ENCODE data around the gene CDKN1A. TPM values are rescaled to one million over a fixed set of nuclear protein-coding genes. Genes with fewer than 3 reads are reported as not detected.

The CDKN1A gene
- total RNA-seq, result 100 to 1,000 TPM; 264 to 383 TPM
- long read RNA-seq, transcript CDKN1A-201 (3 exons, 2,180 nt), result major isoform, 334 of 454 reads
- long read RNA-seq, transcript CDKN1A-203 (3 exons, 2,267 nt), result minor isoform, 17 of 454 reads
- long read RNA-seq, partial matches to known transcripts, result 48 of 454 reads
- long read RNA-seq, other reads (novel, unspliced or antisense), result 51 of 454 reads

DNA sequence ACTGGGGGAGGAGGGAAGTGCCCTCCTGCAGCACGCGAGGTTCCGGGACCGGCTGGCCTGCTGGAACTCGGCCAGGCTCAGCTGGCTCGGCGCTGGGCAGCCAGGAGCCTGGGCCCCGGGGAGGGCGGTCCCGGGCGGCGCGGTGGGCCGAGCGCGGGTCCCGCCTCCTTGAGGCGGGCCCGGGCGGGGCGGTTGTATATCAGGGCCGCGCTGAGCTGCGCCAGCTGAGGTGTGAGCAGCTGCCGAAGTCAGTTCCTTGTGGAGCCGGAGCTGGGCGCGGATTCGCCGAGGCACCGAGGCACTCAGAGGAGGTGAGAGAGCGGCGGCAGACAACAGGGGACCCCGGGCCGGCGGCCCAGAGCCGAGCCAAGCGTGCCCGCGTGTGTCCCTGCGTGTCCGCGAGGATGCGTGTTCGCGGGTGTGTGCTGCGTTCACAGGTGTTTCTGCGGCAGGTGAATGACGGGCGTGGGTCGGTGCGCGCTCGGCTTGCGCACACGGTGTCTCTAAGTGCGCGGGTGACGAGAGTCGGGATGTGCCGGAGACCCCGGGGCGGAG is at the start of gene CDKN1A:
TSS of gene CDKN1A (plus strand) at position 227 of the 555 bp plus-strand sequence. CDS start 5,388 bp downstream, outside the sequence.
- DNase-seq, result peak; percentile 92 to 96
- intact Hi-C loops (cut with DNase I, micrococcal nuclease), result no loop called here

DNA sequence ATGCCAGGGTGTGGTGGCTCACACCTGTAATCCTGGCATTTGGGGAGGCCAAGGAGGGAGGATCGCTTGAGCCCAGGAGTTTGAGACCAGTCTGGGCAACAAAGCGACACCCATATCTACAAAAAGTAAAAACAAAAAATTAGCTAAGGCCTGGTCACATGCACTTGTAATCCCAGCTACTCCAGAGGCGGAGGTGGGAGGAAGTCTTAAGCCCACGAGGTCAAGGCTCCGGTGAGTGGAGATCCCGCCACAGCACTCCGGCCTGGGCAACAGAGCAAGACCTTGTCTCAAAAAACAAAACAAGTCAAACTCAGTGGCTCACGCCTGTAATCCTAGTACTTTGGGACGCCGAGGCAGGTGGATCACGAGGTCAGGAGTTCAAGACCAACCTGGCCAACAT is 48.7 kb upstream of the CDKN1A start:
- no peak for ATAC-seq
- no peak for DNase-seq
- intact Hi-C loops (cut with DNase I, micrococcal nuclease), result loop anchor here in 1 of 2 donors (10.0 kb wide), 1 partner anchor 125 kb away; no protein-coding TSS in a partner anchor

More for the DNA sequence above, at the start of gene CDKN1A:
- peak; percentile 71 for ATAC-seq

- intact Hi-C loops (cut with DNase I, micrococcal nuclease), result no loop called here
- DNase-seq, result no peak
- ATAC-seq, result no peak
Observed at GRCh38 chr6:36631326-36632011, 47.0 kb upstream of the CDKN1A start.

GRCh38 chr6:36633370-36633769 is 45.1 kb upstream of the CDKN1A start:
- ATAC-seq (peak; percentile 14), DNase-seq (no peak)
- intact Hi-C loops (cut with DNase I, micrococcal nuclease), result no loop called here

DNA sequence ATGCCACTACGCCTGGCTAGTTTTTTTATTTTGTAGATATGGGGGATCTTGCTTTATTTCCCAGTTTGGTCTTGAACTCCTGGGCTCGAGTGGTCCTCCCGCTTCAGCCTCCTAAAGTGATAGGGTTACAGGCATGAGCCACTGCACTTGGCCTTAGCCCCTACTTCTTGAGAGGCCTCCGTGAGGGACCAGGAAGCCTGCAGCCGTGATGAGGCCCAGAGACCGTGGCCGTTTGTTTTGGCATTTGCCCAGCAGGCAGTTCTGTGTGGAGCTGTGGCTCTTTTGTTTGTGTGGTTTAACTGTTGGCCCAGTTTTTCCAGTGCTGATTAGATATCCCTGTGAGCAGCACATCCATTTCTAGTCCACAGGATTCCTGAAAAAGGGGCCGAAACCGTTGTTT is 44.6 kb upstream of the CDKN1A start:
- intact Hi-C loops (cut with DNase I, micrococcal nuclease), result no loop called here
- ATAC-seq (peak; percentile 89), DNase-seq (peak; percentile 74 to 77)

GRCh38 chr6:36634317-36635108 is 44.0 kb upstream of the CDKN1A start:
- DNase-seq (no peak), ATAC-seq (no peak)
- intact Hi-C loops (cut with DNase I, micrococcal nuclease), result no loop called here

- intact Hi-C loops (cut with DNase I, micrococcal nuclease), result no loop called here
- no peak for ATAC-seq
- no peak for DNase-seq
Observed at GRCh38 chr6:36636283-36636682, 42.2 kb upstream of the CDKN1A start.

- ATAC-seq (no peak), DNase-seq (no peak)
- intact Hi-C loops (cut with DNase I, micrococcal nuclease), result no loop called here
Observed at GRCh38 chr6:36636687-36637418, 41.7 kb upstream of the CDKN1A start.

DNA sequence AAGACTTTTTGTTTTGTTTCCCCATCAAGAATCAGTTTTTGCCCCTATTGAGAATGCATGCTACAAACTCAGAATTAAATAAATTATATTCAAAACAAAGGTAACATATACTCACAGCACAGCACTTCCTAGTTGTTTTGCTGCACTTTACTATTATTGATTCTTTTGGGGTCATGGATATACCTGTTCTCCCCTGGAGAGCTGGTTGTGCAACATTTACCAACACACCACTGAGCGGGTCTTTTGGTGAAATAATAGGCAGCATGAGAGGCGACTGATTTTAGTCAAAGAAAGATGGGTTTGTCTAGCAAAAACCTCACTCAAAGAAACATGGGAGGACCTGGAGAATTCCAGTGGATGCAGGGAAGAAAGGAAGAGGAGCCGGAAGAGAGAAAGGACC is 39.9 kb upstream of the CDKN1A start:
- intact Hi-C loops (cut with DNase I, micrococcal nuclease), result no loop called here

GRCh38 chr6:36639171-36639808 is 39.2 kb upstream of the CDKN1A start:
- ATAC-seq, result no peak
- no peak for DNase-seq
- intact Hi-C loops (cut with DNase I, micrococcal nuclease), result no loop called here

More for the DNA sequence above, 39.9 kb upstream of the CDKN1A start:
- no peak for ATAC-seq
- no peak for DNase-seq

DNA sequence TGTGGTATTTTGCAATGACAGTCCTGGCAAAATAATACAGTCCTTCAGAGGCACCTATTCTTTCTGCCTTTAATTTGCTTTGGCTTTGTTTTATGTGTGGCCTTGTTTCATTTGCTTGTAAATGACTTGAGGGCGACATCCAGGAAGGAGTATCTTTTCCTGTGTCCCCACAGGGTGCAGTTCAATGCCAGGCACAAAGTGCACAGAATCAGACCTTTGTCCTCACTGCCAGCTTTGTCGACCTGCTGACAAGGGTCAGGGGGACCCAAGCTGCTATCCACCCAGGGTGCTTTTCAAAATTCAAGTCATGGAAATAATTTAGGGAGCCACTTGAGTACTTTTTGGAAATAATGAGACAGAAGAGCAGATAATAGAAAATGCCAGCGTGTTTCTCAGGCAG is 37.0 kb upstream of the CDKN1A start:
- intact Hi-C loops (cut with DNase I, micrococcal nuclease), result no loop called here
- DNase-seq (peak in 1 of 2 donors; percentile 71), ATAC-seq (peak; percentile 68)

DNA sequence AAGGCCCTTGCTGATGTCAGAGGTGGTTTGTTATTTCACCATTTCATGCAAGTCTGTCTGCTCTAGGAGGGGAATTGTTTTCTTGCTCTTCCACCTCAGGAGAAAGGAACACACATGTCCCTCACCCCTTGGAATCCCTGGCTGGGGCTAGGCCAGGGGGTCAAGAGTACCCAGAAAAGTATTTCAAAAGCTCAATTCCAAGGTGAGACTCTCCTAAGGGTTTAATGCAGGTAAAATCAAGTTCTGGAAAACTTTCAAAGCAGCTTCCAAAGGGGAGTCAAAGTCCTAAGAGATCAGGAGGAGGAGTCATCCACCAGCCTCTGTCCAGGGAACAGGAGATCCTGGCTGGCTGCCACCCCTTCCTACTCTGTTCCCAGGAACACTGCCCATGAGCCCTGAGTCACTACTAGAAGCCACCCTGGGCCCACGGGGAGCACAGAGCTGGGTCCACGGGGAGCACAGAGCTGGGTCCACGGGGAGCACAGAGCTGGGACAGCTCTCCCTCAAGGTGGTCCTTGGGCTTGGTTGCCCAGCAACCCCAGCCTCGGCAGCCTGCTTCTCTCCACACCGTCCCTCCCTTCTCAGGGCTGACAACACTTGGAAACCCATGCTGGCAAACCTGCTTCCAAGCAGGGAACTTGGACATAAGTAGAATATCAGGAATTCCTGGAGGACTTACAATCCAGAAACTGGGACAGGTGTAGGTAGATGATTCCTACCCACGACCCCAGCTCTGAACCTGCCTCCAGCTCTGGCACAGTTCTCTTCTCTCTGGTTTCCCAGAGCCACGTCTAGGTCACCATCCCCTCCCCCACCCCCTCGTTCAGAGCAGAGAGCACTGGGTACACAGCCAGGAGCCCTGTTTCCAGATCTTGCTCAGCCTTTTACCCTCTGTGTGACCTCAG is 35.3 kb upstream of the CDKN1A start:
- ATAC-seq (peak; percentile 94), DNase-seq (peak; percentile 95 to 97)
- intact Hi-C loops (cut with DNase I, micrococcal nuclease), result no loop called here

- intact Hi-C loops (cut with DNase I, micrococcal nuclease), result no loop called here
- ATAC-seq (peak; percentile 38), DNase-seq (no peak)
Observed at GRCh38 chr6:36643977-36644376, 34.5 kb upstream of the CDKN1A start.

- ATAC-seq (no peak), DNase-seq (no peak)
Observed at GRCh38 chr6:36649086-36649485, 29.4 kb upstream of the CDKN1A start.

DNA sequence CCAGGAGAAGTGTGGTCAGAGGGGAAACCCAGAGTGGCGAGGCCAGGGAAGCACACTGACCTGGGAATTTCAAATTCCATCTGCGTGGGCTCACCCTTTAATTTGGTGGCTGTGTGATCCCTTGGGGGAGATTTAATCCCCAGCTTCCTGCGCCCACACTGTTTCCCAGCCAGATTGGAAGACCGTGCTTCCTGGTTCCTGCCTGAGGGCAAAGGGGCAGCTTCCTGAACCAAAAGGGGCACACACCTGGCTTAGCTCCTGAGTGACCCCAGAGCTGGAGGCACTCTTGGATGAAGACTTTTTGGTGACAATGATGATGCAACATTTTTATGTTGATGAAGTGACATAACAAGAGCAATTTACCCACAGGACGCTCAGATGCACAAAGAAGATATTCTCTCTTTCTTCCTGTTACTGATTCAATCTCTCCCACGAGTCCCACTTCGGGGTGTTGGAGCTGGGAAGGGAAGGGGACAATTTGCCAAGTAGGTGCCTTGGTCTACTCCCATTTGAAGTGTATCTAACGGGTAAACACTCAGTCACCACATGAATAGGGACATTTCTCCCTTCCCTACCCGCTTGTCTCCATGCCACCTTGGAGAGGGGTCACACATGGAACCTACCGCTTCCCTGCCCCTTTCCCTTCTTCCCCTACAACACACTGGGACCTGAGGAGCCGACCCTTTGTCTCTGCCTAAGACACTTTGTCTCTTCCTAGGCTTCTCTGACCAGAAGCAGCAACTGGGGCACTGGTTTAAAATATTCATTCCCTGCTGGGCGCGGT is 28.6 kb upstream of the CDKN1A start:
- intact Hi-C loops (cut with DNase I, micrococcal nuclease), result no loop called here
- DNase-seq (no peak), ATAC-seq (peak; percentile 13)

More at GRCh38 chr6:36649086-36649485, 29.4 kb upstream of the CDKN1A start:
- intact Hi-C loops (cut with DNase I, micrococcal nuclease), result no loop called here

DNA sequence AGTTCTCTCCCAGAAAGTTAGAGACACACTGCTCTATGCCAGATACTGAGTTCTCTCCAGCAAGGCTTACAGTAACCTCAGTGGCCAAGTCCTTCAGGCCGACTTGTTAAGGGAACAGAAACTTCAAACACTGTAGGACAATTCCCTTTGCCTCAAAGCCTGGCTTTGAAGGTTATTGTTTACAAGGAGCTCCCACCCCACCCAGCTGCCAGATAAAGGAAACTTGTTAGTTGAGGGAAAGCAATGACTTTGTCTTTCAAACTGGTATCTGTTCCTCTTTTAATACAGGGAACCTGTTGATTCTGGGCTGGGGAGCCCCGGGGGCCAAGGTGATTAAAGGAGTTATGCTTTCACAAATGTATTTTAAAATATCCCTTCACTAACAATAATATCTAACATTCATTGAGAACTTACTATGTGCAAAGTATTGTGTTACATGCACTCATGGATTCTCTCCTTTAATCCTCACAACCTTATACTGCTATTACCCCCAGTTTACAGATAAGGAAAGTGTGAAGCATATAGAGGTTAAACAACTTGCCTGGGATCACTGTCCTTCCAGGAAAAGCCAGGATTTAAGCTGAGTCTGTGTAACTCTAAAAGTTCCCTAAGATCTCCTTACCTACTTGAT is 27.6 kb upstream of the CDKN1A start:
- peak; percentile 50 to 54 for DNase-seq
- ATAC-seq, result peak; percentile 64
- intact Hi-C loops (cut with DNase I, micrococcal nuclease), result no loop called here

Measured in left colon (tissue), 2 donors.